Lower leg skin (tissue), 4 donors: ENCODE measurements around the gene SPIRE1. TPM values are rescaled to one million over a fixed set of nuclear protein-coding genes. Genes with fewer than 3 reads are reported as not detected.
"Not testable (repeated sequence)": the region's sequence is repeated elsewhere in the genome, so short reads cannot be mapped to it uniquely, and the experiment has no call there.

Source experiments
- DNase-seq, 2 donors: peaks; one replicate each; pipeline ENCODE4 v3.0.0-alpha.2; 2019; ENCODE audit warnings: low spot score in 2 of 2
- H3K4me3 ChIP-seq: fragments of 200-600 bp; sonication (generic); 2 replicates; pipeline ENCODE4 v1.5.1; 2017; ENCODE audit warnings: mild to moderate bottlenecking, low read depth; ENCODE audit not compliant: poor library complexity, severe bottlenecking
- POLR2A ChIP-seq, 2 donors: fragments of 450-650 bp; IDR thresholded peaks; one replicate each; pipeline ENCODE4 v1.6.1; 2016 to 2017; ENCODE audit warnings: antibody characterized with exemption in 2 of 2, mild to moderate bottlenecking in 1 of 2, moderate library complexity in 1 of 2
- WGBS, 2 donors: methylation state at CpG; one replicate each; pipeline ENCODE4 v1.1.5; 2018; 5-methylcytosine and 5-hydroxymethylcytosine counted together
- intact Hi-C: fragments of 100-400 bp; cut with DNase I; formaldehyde crosslinking; loops from one replicate; pipeline ENCODE4 v1.15.0; 2023; ENCODE audit warnings: low total_unique reads
- total RNA-seq, 4 donors: library from RNA; depleted of rRNA; stranded (reverse); fragments of >200 nt; gene quantifications; one replicate each; pipeline ENCODE4 v1.1.0, GENCODE V29; 2016
- TF ChIP-seq, protein P1 (sequence below), 3 donors: fragments of 450-650 bp; IDR thresholded peaks; one replicate each; pipeline ENCODE4 v1.5.1; 2016; ENCODE audit warnings: antibody characterized with exemption in 3 of 3, mild to moderate bottlenecking in 3 of 3, moderate library complexity in 2 of 3

Gene SPIRE1
- total RNA-seq, 4 donors from 2014 or later: 22.5 to 56.5 (median 38.3) TPM

DNA sequence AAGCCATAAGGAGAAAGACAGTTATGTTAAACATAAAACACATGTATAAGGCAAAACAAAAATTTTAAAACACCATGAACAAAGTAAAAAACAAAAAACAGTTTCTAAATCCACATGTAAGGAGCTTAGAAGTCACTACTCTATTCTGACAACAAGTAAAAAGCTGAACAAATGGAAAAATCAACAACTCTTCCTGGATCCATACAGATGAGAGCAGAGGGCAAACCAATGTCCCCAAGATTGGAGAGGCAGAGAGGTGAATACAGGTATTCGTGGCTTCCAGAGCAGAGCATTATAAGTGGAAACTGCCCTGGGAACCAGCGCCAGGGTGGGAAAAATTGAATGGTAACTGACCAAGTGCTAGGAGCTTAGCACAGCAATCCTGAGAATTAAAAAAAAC, 93.5 kb downstream of the SPIRE1 start:
- intact Hi-C loops: no loop called here
- WGBS, 2 donors: 96 to 97% methylated on average over 2 of the region's 2 CpGs

DNA sequence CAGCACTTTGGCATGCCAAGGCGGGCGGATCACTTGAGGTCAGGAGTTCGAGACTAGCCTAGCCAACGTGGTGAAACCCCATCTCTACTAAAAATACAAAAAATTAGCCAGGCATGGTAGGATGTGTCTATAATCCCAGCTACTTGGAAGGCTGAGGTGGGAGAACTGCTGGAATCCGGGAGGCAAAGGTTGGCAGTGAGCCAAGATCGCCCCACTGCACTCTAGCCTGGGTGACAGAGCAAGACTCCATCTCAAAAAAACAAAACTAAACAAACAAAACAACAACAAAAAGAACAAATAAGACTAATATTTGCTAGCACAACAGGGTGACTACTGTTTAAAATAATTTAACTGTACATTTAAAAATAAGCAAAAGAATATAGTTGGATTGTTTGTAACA, 97.3 kb downstream of the SPIRE1 start:
- intact Hi-C loops, DNase-seq, H3K4me3 ChIP-seq: not testable (repeated sequence)
- WGBS, 2 donors: 72 to 76% methylated on average over 6 of the region's 6 CpGs

More for the DNA sequence above, 93.5 kb downstream of the SPIRE1 start:
- TF ChIP-seq, protein P1, sequence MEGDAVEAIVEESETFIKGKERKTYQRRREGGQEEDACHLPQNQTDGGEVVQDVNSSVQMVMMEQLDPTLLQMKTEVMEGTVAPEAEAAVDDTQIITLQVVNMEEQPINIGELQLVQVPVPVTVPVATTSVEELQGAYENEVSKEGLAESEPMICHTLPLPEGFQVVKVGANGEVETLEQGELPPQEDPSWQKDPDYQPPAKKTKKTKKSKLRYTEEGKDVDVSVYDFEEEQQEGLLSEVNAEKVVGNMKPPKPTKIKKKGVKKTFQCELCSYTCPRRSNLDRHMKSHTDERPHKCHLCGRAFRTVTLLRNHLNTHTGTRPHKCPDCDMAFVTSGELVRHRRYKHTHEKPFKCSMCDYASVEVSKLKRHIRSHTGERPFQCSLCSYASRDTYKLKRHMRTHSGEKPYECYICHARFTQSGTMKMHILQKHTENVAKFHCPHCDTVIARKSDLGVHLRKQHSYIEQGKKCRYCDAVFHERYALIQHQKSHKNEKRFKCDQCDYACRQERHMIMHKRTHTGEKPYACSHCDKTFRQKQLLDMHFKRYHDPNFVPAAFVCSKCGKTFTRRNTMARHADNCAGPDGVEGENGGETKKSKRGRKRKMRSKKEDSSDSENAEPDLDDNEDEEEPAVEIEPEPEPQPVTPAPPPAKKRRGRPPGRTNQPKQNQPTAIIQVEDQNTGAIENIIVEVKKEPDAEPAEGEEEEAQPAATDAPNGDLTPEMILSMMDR (IDR thresholded peaks at IDR 0.05): no peak
- no peak for TF ChIP-seq POLR2A (IDR thresholded peaks at IDR 0.05)
- no peak overlapping the region for H3K4me3 ChIP-seq
- no peak for DNase-seq

DNA sequence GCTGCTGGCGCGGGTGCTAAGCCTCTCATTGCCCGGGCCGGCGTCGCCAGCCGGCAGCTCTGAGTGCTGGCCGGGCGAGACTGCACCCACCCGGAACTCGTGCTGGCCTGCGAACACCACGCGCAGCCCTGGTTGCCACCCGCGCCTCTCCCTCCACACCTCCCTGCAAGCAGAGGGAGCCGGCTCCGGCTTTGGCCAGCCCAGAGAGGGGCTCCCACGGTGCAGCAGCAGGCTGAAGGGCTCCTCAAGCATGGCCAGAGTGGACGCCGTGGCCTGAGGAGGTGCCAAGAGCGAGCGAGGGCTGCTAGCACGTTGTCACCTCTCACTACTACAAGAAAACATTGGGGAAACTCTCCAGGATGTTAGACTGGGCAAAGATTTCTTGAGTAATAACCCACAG, 98.6 kb downstream of the SPIRE1 start:
- 96 to 97% methylated on average over 6 to 19 of the region's 24 CpGs for WGBS, 2 donors
- intact Hi-C loops: no loop called here
- no peak for TF ChIP-seq POLR2A (IDR thresholded peaks at IDR 0.05)
- TF ChIP-seq, protein P1 (IDR thresholded peaks at IDR 0.05): no peak
- no peak for DNase-seq
- H3K4me3 ChIP-seq: no peak overlapping the region

DNA sequence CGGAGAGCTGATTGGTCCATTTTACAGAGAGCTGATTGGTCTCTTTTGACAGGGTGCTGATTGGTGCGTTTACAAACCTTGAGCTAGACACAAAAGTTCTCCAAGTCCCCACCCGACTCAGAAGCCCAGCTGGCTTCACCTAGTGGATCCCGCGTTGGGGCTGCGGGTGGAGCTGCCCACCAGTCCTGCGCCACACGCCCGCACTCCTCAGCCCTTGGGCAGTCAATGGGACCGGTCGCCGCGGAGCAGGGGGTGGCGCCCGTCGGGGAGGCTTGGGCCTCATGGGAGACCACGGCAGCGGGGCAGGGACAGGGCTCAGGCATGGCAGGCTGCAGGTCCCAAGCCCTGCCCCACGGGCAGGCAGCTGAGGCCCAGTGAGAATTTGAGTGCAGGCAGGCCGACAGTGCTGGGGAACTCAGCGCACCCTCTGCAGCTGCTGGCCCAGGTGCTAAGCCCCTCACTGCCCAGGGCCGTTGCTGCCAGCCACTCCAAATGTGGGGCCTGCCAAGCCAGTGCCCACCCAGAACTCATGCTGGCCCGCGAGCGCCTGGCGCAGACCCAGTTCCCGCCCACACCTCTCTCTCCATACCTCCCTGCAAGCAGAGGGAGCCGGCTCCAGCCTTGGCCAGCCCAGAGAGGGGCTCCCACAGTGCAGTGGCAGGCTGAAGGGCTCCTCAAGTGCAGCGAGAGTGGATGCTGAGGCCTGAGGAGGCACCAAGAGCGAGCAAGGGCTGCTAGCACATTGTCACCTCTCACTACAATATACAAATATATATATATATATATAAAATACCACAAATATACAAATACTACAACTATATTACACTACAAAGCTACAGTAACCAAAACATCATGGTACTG, 100.7 kb downstream of the SPIRE1 start:
- no peak overlapping the region for H3K4me3 ChIP-seq
- intact Hi-C loops: no loop called here
- DNase-seq: no peak
- WGBS, 2 donors: 97 to 98% methylated on average over 15 to 30 of the region's 30 CpGs
- TF ChIP-seq POLR2A (IDR thresholded peaks at IDR 0.05): no peak
- TF ChIP-seq, protein P1 (IDR thresholded peaks at IDR 0.05): no peak

DNA sequence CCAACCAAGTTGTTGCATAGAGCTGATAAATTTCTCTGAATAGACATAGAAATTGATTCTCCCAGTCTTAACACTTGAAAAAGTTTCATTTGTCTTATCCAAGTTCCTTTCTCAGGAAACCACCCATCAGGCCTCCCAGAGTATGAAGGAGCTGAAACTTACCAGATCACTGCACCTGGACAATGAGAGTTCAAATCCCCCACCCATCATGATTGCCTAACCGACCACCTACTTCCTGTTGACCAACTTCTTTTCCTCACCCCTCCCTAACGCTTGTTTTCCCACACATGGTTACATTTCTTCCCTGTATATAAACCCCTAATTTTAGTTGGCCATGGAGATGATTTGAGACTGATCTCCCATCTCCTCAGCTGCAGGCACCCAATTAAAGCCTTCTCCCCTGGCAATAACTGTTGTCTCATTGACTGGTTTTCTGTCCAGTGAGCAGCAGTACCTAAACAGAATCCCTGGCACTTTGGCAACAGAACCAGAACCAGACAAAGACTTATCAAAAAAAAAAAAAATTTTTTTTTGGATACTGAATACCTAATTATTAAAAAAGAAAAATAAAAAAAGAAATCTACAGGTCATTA, 103.0 kb downstream of the SPIRE1 start:
- no peak for TF ChIP-seq POLR2A (IDR thresholded peaks at IDR 0.05)
- TF ChIP-seq, protein P1 (IDR thresholded peaks at IDR 0.05): no peak
- DNase-seq: no peak
- intact Hi-C loops: no loop called here
- 85 to 89% methylated on average over 2 of the region's 2 CpGs for WGBS, 2 donors
- H3K4me3 ChIP-seq: no peak overlapping the region

DNA sequence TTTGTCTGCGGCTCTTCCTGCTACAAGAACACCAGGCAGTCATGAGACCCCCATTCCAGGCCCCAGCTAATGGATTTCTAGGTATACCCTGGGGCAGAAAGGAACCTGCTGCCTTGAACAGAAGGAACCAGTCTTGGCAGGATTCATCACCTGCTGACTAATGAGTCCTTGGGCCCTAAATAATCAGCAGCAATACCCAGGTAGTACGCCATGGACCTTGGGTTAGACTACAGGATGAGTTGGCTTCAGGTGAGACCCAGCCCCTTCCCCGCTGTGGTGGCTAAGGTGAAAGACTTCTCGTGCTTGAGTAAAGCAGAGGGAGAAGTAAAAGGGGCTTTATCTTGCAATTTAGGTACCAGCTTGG, 105.0 kb downstream of the SPIRE1 start:
- H3K4me3 ChIP-seq: no peak overlapping the region
- TF ChIP-seq POLR2A (IDR thresholded peaks at IDR 0.05): no peak
- TF ChIP-seq, protein P1 (IDR thresholded peaks at IDR 0.05): no peak
- no peak for DNase-seq
- intact Hi-C loops: no loop called here
- 94 to 97% methylated on average over 4 of the region's 4 CpGs for WGBS, 2 donors

DNA sequence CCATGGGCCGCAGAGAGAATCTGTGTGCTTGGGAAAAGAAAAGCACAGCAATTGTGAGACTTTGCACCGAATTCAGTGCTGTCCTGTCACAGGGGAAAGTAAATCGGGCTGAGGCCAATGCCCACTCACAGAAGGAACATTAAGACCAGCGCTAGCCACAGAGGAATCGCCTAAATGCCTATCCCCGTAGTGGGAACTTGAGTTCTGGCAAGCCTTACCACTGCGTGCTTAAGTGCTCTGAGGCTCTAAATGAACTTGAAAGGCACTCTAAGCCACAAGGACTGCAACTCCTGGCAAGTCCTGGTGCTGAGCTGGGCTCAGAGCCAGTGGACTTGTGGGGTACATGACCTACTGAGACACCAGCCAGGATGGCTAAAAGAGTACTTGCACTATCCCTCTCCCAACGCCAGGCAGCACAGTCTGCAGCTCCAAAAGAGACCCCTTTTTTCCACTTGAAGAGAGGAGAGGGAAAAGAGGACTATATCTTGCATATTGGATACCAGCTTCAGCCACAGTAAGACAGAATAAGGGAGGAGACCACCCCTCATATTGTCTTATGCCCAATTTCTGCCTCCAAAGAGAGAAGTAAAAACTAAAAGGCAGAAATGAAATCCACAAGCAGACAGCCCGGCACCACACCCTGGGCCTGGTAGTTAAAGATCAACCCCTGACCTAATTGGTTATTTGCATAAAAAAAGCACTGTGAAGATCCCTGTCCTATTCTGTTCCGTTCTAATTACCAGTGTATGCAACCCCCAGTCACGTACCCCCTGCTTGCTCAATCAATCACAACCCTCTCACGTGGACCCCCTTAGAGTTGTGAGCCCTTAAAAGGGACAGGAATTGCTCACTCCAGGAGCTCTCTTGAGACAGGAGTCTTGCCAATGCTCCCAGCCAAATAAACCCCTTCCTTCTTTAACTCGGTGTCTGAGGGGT, 105.7 kb downstream of the SPIRE1 start:
- WGBS, 2 donors: 83 to 86% methylated on average over 13 of the region's 13 CpGs
- DNase-seq, intact Hi-C loops, H3K4me3 ChIP-seq: not testable (repeated sequence)

DNA sequence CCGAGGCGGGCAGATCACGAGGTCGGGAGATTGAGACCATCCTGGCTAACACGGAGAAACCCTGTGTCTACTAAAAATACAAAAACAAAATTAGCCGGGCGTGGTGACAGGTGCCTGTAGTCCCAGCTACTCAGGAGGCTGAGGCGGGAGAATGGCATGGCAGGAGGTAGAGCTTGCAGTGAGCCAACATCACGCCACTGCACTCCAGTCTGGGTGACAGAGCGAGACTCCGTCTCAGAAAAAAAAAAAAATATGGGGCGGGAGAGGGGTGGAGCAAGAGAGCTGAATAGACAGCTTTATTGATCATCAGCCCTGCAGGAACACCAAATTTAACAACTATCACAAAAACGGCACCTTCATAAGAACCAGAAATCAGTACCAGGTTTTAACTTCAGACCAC, 106.4 kb downstream of the SPIRE1 start:
- intact Hi-C loops, H3K4me3 ChIP-seq, DNase-seq: not testable (repeated sequence)
- 90 to 91% methylated on average over 13 of the region's 13 CpGs for WGBS, 2 donors
